AG20443 (cell line): ENCODE data around the gene CACNA1C.

Source experiments
- DNase-seq: peaks from one replicate; pipeline ENCODE4 v3.0.0; 2012; ENCODE audit warnings: low spot score, mixed read lengths

CACNA1C gene

GRCh38 chr12:2258025-2258424 lies 205.2 kb downstream of the CACNA1C start:
- no peak for DNase-seq

DNA sequence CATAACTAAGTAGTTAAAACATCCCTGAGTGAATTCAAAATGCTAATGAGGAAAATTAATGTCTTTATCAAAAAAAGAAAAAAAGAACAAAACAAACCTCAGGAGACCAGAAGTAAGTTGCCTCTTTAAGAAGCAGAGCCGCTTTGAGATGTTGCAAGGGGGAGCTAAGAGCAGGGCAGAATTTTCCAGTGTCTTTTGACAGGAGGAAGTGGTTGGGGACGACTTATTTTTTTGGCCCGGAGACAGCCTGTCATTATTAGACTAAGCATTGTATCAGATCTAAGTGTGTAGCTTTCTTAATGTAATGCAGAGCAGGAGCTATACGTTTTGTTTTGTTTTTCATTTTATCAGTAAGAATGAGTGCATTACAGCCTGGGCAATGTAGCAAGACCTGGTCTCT lies 206.6 kb downstream of the CACNA1C start:
- no peak for DNase-seq

DNA sequence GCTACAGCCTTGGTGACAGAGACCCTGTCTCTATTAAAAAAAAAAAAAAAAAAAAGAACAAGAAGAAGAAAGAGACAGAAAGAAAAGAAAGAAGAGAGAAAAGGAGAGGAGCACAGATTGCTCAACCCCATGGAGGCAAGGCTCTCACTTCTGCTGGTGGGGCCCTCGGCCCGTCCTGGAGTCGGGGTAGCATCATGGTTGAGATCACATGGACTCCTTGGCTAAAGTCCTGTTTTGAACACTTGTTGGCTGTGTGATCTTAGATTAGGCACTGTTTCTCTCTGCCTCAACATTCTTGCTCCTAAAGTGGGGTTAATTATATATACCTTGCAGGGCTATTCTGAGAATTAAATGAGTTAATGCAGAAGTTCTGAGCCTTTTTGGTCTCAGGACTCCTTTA lies 207.7 kb downstream of the CACNA1C start:
- no peak for DNase-seq

- no peak for DNase-seq
Measured at GRCh38 chr12:2261708-2262107, 208.9 kb downstream of the CACNA1C start.

DNA sequence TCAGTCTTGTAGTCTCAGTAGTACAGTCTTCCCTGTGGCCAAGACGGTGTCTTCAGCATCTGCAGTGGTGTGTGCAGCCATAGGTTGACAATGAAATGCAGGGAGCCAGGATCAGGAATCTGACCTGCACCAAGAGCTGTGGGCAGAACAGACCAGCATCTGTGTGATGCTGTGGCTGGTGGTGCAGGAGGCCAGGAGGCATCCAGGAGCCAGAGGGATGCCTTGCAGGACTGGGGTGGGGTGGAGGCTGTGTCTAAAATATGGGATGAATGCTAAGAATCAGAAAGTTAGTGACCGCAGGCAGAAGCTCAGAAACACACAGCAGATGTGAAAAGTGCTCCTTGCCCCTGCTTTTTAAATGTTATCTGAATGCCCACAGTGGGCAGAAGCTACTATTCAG lies 209.7 kb downstream of the CACNA1C start:
- DNase-seq, result no peak

- DNase-seq, result no peak
Measured at GRCh38 chr12:2263901-2264300, 211.1 kb downstream of the CACNA1C start.

- peak; percentile 93 for DNase-seq
Measured at GRCh38 chr12:2264651-2265232, 212.0 kb downstream of the CACNA1C start.

DNA sequence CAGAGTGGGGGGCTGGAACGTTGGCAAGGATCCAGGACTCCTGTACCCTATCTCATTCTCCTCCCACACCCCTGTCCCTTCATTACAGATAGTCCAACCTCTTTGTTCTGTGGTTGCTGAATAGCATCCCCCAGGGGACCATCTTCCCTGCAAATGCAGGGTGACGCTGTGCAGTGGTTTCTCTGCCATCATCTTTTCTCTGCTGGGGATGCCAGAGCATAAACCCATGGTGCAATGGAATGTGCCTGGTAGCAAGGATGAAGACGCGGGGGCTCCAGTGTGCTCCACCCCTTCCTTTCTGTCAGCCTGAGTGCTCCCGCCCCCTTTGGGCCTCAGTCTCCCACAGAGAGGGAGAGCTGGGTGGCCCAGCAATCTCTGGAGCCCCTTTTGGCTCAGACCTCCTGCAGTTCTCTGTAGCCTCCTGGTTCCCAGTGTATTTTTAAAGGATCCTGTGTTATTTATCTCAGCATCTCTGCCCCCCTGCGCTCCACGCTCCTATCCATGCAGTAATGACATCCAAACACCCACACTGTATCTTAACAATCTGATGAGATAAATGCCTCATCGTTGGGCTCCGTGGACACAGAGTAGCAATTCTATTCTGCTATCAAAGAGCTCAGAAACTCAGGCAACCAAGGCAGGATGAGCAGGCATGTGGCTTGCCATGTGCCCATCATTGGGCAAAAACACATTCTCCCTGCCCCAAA lies 212.8 kb downstream of the CACNA1C start:
- peak; percentile 55 for DNase-seq

- no peak for DNase-seq
Measured at GRCh38 chr12:2266666-2267620, 214.2 kb downstream of the CACNA1C start.

GRCh38 chr12:2267703-2268470 lies 215.1 kb downstream of the CACNA1C start:
- peak; percentile 81 for DNase-seq

- peak; percentile 78 for DNase-seq
Measured at GRCh38 chr12:2268471-2269286, 215.9 kb downstream of the CACNA1C start.

- no peak for DNase-seq
Measured at GRCh38 chr12:2270846-2271245, 218.1 kb downstream of the CACNA1C start.

GRCh38 chr12:2271961-2272360 lies 219.2 kb downstream of the CACNA1C start:
- DNase-seq, result no peak

DNA sequence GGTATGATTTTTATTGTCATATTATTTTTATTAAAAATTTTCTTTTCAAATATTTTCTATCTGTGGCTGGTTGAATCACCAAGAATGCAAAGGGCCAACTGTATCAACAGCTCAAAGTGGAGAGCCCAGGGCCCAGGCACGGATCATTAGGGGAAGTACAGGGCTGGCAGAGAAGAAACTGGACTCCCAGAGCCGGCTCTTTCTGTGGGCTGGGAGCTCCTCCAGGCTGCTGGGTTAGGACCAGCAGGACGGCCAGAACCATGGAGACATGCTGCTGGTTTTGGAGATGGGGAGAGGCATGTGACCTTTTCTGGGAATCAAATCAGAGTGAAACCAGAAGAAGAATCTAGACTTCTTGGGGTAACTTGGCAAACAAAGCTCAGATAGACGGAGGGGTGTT lies 220.5 kb downstream of the CACNA1C start:
- peak; percentile 86 for DNase-seq

GRCh38 chr12:2273751-2274150 lies 221.0 kb downstream of the CACNA1C start:
- DNase-seq, result no peak

- no peak for DNase-seq
Measured at GRCh38 chr12:2274733-2275132, 221.9 kb downstream of the CACNA1C start.

DNA sequence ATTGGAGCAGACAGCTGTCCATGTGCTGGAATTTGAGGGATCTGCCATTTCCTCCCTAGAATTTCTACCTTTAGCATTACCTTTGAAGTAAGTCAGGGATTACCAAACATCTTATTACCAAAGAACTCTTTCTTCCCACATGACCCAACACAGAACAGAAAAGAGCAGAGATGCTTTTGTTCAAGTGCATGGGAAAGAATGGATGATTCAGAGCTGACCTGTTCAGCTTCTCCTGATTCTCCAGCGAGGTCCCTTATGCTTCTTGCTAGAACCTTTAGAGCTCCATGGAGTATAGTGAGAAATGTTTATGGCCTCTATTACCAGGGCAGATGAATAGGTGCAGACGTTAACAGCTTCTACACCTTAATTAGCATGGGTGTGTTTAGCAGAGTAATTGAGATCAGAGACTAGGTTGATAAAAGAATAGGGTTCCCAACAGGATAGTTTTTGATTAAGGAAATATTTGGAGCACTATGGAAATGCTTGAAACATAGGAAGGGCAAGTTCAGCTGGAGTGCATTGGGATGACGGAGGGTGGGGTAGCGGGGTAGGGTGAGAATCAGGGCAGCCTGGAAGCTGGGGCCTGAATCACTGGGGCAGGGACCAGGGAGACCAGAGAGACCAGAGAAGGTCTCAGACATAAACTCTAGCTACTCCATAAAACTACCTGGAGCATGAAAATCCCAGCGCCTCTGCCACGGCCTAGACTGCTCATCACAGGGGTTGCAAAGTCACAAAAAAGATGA lies 223.7 kb downstream of the CACNA1C start:
- no peak for DNase-seq

DNA sequence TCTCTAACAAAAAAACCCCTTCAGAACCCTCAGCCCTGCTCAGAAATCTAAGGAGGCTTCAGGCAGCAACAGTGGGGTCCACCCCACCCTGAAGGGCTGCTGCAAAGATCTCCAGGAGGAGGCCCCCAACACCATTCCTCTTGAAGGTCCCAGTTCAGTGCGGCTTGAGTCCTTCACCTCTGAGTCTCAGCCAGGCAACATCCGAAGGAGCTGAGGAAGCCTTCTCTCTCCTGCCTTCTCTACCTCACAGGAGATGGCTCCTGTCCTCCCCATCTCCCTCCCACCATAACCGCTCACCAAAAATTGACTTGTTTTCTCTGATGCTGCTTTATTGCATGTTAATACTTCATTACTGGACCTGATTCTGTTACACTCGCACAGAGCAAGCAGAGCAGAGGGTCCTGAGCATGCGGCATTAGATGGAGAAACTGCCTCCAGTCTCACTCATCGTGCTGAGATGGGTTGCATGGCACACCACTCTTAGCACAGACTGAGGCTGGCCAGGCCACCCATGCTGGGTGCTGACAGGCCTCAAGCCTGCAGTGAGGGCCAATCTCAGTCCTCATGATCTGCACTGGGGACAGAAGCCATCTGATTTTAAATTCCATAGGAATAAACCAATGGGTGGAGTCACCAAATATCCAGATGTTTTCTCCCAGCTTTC lies 224.8 kb downstream of the CACNA1C start:
- no peak for DNase-seq

GRCh38 chr12:2281446-2281845 lies 228.7 kb downstream of the CACNA1C start:
- no peak for DNase-seq

DNA sequence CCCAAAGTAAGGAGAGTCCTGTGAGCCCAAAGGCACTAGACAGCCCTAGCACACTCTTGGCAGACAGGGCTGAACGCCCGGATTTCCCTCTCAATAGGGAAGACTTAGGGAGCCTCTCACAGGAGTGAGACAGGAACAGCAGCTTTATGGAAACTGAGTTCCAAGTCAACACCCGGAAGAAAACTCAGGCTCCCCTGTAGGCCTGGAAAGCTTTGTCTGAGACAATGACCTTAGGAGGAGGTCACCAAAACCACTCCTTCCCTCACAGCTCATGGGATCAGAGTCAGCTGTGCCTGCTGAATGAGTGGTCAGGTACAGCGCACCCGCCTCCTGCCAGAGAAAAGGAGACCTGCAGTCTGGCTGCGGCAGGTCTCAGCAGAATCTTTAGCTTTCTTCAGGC lies 229.5 kb downstream of the CACNA1C start:
- no peak for DNase-seq
